Mesenchymal stem cell (in vitro differentiated cells and primary cell): ENCODE data around the gene B4GALNT2.

Experiments used
- DNase-seq: peaks from one replicate; pipeline ENCODE4 v3.0.0-alpha.2; 2013
- H2AFZ ChIP-seq: one replicate; pipeline ENCODE4 v1.6.1; 2013; ENCODE audit warnings: low read depth, mild to moderate bottlenecking, control low read depth, inconsistent platforms, low read length, moderate library complexity
- H2AK5ac ChIP-seq: 2 replicates; pipeline ENCODE4 v1.6.1; 2013; ENCODE audit warnings: low read length, moderate library complexity, mild to moderate bottlenecking, inconsistent platforms; ENCODE audit not compliant: severe bottlenecking
- H2BK120ac ChIP-seq: one replicate; pipeline ENCODE4 v1.6.1; 2013; ENCODE audit warnings: low read depth, mild to moderate bottlenecking, inconsistent platforms, low read length, moderate library complexity
- H2BK12ac ChIP-seq, 2 experiments: one replicate each; pipeline ENCODE4 v1.6.1; 2013; ENCODE audit warnings: inconsistent platforms in 2 of 2, low read length in 2 of 2, mild to moderate bottlenecking in 2 of 2, moderate library complexity in 2 of 2, control low read depth in 1 of 2
- H2BK15ac ChIP-seq: one replicate; pipeline ENCODE4 v1.6.1; 2013; ENCODE audit warnings: mild to moderate bottlenecking, low read depth, inconsistent platforms; ENCODE audit not compliant: poor library complexity, severe bottlenecking
- H2BK5ac ChIP-seq: 2 replicates; pipeline ENCODE4 v1.6.1; 2013; ENCODE audit warnings: low read depth, mild to moderate bottlenecking, low read length, control low read depth, inconsistent platforms; ENCODE audit not compliant: poor library complexity, severe bottlenecking
- H3K14ac ChIP-seq, 2 experiments: one replicate each; pipeline ENCODE4 v1.6.1; 2013; ENCODE audit warnings: inconsistent platforms in 2 of 2, low read length in 2 of 2, control low read depth in 1 of 2, mild to moderate bottlenecking in 1 of 2, moderate library complexity in 1 of 2
- H3K18ac ChIP-seq, 2 experiments: one replicate each; pipeline ENCODE4 v1.6.1; 2013; ENCODE audit warnings: inconsistent platforms in 2 of 2, low read length in 2 of 2, control low read depth in 1 of 2, low read depth in 1 of 2, mild to moderate bottlenecking in 1 of 2
- H3K23ac ChIP-seq, 2 experiments: one replicate each; pipeline ENCODE4 v1.6.1; 2013; ENCODE audit warnings: inconsistent platforms in 2 of 2, low read length in 2 of 2, mild to moderate bottlenecking in 2 of 2, moderate library complexity in 2 of 2, control low read depth in 1 of 2
- H3K27ac ChIP-seq: 2 replicates; pipeline ENCODE4 v1.5.1; 2013; ENCODE audit warnings: mild to moderate bottlenecking, moderate library complexity, low read length, control low read depth, inconsistent platforms; ENCODE audit not compliant: poor library complexity, severe bottlenecking
- H3K27me3 ChIP-seq, 2 experiments: 2 replicates each; pipeline versions ENCODE4 v1.6.1 to v1.7.0; 2013; ENCODE audit warnings: low read length in 2 of 2, mild to moderate bottlenecking in 2 of 2, moderate library complexity in 2 of 2, control low read depth in 1 of 2, inconsistent platforms in 1 of 2; ENCODE audit not compliant: control insufficient read depth in 1 of 2, insufficient read depth in 1 of 2
- H3K36me3 ChIP-seq, 2 experiments: 2 replicates each; pipeline versions ENCODE4 v1.6.1 to v1.7.0; 2013; ENCODE audit warnings: low read length in 2 of 2, control low read depth in 1 of 2, inconsistent platforms in 1 of 2, low read depth in 1 of 2, mild to moderate bottlenecking in 1 of 2; ENCODE audit not compliant: insufficient read depth in 2 of 2, control insufficient read depth in 1 of 2
- H3K4ac ChIP-seq, 2 experiments: one replicate each; pipeline ENCODE4 v1.6.1; 2013; ENCODE audit warnings: inconsistent platforms in 2 of 2, low read length in 2 of 2, mild to moderate bottlenecking in 2 of 2, moderate library complexity in 2 of 2, control low read depth in 1 of 2, low read depth in 1 of 2
- H3K4me1 ChIP-seq: 2 replicates; pipeline ENCODE4 v1.6.1; 2013; ENCODE audit warnings: low read depth, low read length, control low read depth; ENCODE audit not compliant: control insufficient read depth, insufficient read depth
- H3K4me2 ChIP-seq: 2 replicates; pipeline ENCODE4 v1.6.1; 2013; ENCODE audit warnings: low read length, mild to moderate bottlenecking, inconsistent platforms; ENCODE audit not compliant: poor library complexity, severe bottlenecking
- H3K4me3 ChIP-seq, 2 experiments: 2 replicates each; pipeline versions ENCODE4 v1.5.1 to v1.7.0; 2013; ENCODE audit warnings: low read length in 2 of 2, mild to moderate bottlenecking in 2 of 2, control low read depth in 1 of 2, low read depth in 1 of 2; ENCODE audit not compliant: insufficient read depth in 1 of 2
- H3K79me1 ChIP-seq: replicated peaks from 2 replicates; pipeline ENCODE4 v1.6.1; 2013; ENCODE audit warnings: mild to moderate bottlenecking, control low read depth, low read length, inconsistent platforms; ENCODE audit not compliant: poor library complexity, severe bottlenecking
- H3K9ac ChIP-seq: 2 replicates; pipeline ENCODE4 v1.7.0; 2013; ENCODE audit warnings: mild to moderate bottlenecking, low read length, moderate library complexity
- H3K9me3 ChIP-seq: 2 replicates; pipeline ENCODE4 v1.7.0; 2013; ENCODE audit warnings: mild to moderate bottlenecking, low read length; ENCODE audit not compliant: control insufficient read depth
- H4K8ac ChIP-seq: one replicate; pipeline ENCODE4 v1.6.1; 2013; ENCODE audit warnings: inconsistent platforms, mild to moderate bottlenecking, low read length, moderate library complexity
- H4K91ac ChIP-seq: one replicate; pipeline ENCODE4 v1.6.1; 2013; ENCODE audit warnings: mild to moderate bottlenecking, low read length, inconsistent platforms
- WGBS: methylation state at CpG from one replicate; pipeline ENCODE4 v1.1.7; 2013; ENCODE audit warnings: mixed read lengths; 5-methylcytosine and 5-hydroxymethylcytosine counted together

Gene B4GALNT2

GRCh38 chr17:49106321-49107210 is 26.0 kb upstream of the B4GALNT2 start:
- H3K4me3 ChIP-seq = no peak overlapping the region
- peak overlapping the region; percentile 10 for H2AK5ac ChIP-seq
- H4K8ac ChIP-seq = peak overlapping the region; percentile 31
- H3K14ac ChIP-seq = no peak overlapping the region
- H3K27me3 ChIP-seq = no peaks in the 10 kb centered on the region
- peaks cover 5% of the 10 kb centered on the region for H3K4me1 ChIP-seq
- no peaks in the 10 kb centered on the region for H3K36me3 ChIP-seq
- H3K18ac ChIP-seq = peak overlapping the region in 1 of 2 experiments; percentile 23
- H2BK120ac ChIP-seq = no peak overlapping the region
- no peak overlapping the region for H2AFZ ChIP-seq
- no peak overlapping the region for H3K9ac ChIP-seq
- H3K79me1 ChIP-seq = no peaks in the 10 kb centered on the region
- peak overlapping the region in 1 of 2 experiments; percentile 24 for H3K4ac ChIP-seq
- H3K27ac ChIP-seq = no peak overlapping the region
- 50% methylated on average over 5 of the region's 5 CpGs for WGBS
- DNase-seq = peak; percentile 93
- H4K91ac ChIP-seq = no peak overlapping the region
- no peak overlapping the region for H3K23ac ChIP-seq
- no peak overlapping the region for H2BK5ac ChIP-seq
- no peak overlapping the region for H3K4me2 ChIP-seq
- H2BK12ac ChIP-seq = peak overlapping the region; percentile 10 to 28
- no peaks in the 10 kb centered on the region for H3K9me3 ChIP-seq
- no peak overlapping the region for H2BK15ac ChIP-seq

- Histone ChIP-seq H3K4me2 (no peak overlapping the region), H2BK120ac (no peak overlapping the region), H3K36me3 (no peaks in the 10 kb centered on the region), H4K8ac (no peak overlapping the region), H3K18ac (no peak overlapping the region), H2AFZ (no peak overlapping the region), H2BK12ac (no peak overlapping the region), H2BK5ac (no peak overlapping the region), H3K4me1 (peaks cover 5% of the 10 kb centered on the region), H3K4ac (no peak overlapping the region), H3K23ac (no peak overlapping the region), H2AK5ac (no peak overlapping the region), H3K4me3 (no peak overlapping the region), H3K79me1 (no peaks in the 10 kb centered on the region), H3K9me3 (no peaks in the 10 kb centered on the region), H3K14ac (no peak overlapping the region), H3K9ac (no peak overlapping the region), H2BK15ac (no peak overlapping the region), H3K27me3 (no peaks in the 10 kb centered on the region), H3K27ac (no peak overlapping the region), H4K91ac (no peak overlapping the region)
- no peak for DNase-seq
- WGBS = no CpG with 5 or more reads among the region's 1 CpG
Observed at GRCh38 chr17:49107211-49107557, 25.4 kb upstream of the B4GALNT2 start.

DNA sequence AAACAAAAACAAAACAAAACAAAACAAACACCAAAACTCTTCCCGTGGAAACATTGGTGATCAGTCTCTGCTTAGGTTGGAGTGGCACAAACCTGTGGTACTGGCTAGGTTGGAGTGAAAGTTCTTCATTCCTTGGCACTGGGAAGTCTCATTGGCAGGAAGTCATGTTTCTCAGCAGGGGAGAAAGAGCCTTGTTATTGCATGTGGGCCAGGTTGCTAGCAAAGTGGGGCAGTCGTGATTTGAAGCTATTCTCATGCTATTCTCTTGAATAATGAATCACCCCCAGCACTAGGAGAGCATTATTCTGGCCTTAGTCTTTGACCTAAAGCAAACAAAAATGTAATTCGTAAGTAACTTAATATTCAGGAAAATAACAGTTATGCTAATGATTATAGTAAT is 24.3 kb upstream of the B4GALNT2 start:
- Histone ChIP-seq H3K9ac (no peak overlapping the region), H3K4me3 (no peak overlapping the region), H2BK5ac (no peak overlapping the region), H3K18ac (peak overlapping the region; percentile 18 to 24), H2BK120ac (no peak overlapping the region), H3K23ac (no peak overlapping the region), H3K79me1 (no peaks in the 10 kb centered on the region), H4K91ac (no peak overlapping the region), H3K14ac (no peak overlapping the region), H3K4ac (no peak overlapping the region), H2AFZ (no peak overlapping the region), H3K4me2 (no peak overlapping the region), H2AK5ac (no peak overlapping the region), H3K27ac (no peak overlapping the region), H3K27me3 (no peaks in the 10 kb centered on the region), H3K36me3 (no peaks in the 10 kb centered on the region), H2BK12ac (no peak overlapping the region), H3K9me3 (no peaks in the 10 kb centered on the region), H4K8ac (peak overlapping the region; percentile 47), H3K4me1 (peaks cover 5% of the 10 kb centered on the region), H2BK15ac (no peak overlapping the region)
- peak; percentile 44 for DNase-seq
- 69% methylated on average over 1 of the region's 3 CpGs for WGBS

- Histone ChIP-seq H2BK5ac (no peak overlapping the region), H3K79me1 (no peaks in the 10 kb centered on the region), H2AFZ (no peak overlapping the region), H3K36me3 (no peaks in the 10 kb centered on the region), H3K9me3 (no peaks in the 10 kb centered on the region), H4K8ac (no peak overlapping the region), H3K23ac (no peak overlapping the region), H2AK5ac (no peak overlapping the region), H3K27ac (no peak overlapping the region), H3K4me1 (peaks cover 5% of the 10 kb centered on the region), H4K91ac (no peak overlapping the region), H3K4me2 (no peak overlapping the region), H3K4me3 (no peak overlapping the region), H3K9ac (no peak overlapping the region), H3K14ac (no peak overlapping the region), H2BK15ac (no peak overlapping the region), H3K18ac (no peak overlapping the region), H2BK12ac (peak overlapping the region in 1 of 2 experiments; percentile 24), H3K4ac (no peak overlapping the region), H3K27me3 (peaks cover 0 to 15% of the 10 kb centered on the region in 2 experiments), H2BK120ac (no peak overlapping the region)
- WGBS = 83% methylated on average over 1 of the region's 1 CpG
- DNase-seq = no peak
Observed at GRCh38 chr17:49110509-49110908, 22.1 kb upstream of the B4GALNT2 start.
